DMS79 treated with DMSO at 0.1 percent for 48 hours (cell line): ENCODE results near the gene GOLGA8N.

ENCODE experiments used
- DNase-seq: peaks from one replicate; lab custom pipeline; 2025; lab: John Stamatoyannopoulos, UW

The GOLGA8N gene

DNA sequence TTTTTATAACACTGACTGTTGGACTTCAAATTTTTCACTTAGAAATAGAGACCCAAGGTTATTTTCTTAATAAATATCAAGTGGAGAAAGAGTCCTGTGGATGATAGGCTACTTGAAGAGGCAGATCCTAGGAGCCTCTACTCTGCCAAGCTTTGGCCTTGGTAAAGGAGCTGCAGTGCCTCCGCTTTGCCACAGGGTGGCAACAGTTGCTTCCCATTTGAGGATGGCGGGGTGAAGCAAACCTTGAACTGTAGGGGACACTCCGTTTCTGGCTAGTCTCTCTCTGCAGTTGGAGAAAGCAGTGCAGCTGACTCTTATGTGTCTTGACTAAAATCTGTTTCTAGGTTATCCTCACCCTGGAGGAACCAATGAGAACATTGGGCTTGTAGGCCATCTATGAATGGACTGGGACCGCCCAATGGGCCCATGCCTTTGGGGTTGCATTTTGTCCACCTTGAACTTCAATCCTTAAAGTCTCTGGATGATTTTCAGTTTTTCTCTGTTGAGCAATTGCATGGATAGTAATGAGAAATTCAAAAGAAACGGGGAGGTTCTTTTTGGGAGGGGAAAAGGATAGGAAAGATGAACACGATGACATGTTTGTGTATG, 58.1 kb downstream of the GOLGA8N start:
- peak; percentile 14 for DNase-seq

DNA sequence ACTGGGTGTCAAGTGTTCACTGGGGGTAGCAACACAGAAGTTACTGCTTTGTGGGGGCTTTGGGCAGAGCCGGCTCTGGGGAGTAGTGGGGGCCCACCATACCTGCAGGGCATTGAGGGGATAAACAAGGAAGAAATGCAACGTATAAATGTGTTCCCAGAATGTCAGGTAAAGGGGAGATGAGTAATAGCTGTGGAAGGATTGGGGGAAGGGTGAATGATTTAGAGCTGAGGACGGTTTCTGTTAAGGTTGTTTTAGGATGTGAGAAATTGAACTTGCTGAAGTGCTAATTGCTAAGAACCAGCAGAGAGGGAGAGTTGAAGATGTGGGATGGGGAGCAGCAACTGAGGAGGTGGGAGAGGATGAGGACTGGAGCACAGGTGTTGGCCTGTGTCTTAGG, 58.9 kb downstream of the GOLGA8N start:
- DNase-seq: no peak

DNA sequence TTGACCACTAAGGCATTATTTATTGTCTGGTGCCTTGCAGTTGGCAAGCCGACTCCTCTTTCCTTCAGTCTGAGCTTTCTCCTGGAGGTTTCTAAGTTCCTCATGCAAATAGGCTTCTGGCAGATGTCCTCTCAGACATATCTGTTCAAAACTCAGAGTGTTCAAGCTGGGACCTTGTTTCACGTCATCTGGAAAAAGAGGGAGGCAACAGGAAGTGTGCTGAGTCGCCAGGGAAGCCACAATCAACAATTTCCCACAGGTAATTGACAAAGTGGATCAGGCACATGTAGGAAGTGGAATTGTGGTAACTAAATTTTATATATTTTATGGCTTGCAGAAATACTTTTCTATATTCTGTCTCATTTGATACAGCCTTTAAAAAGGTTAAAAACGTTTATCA, 62.8 kb downstream of the GOLGA8N start:
- no peak for DNase-seq

DNA sequence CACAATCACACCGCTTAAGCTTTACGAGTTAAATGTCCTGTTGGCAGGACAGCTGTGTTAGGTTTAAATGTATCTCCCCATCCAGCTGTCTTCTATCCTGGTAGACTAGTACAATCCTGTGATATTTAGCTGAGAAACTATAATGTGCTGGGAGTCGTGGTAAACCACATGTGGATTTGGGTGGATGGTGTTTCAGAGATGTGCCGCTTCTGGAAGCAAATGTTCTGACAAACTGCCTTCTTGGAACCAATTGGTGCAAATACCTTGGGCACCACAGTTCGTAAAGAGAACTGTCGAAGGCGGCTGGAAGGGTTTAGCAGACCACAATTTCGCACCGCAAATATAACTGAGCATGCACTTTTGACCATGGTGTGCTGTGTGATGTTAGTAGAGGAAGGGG, 63.2 kb downstream of the GOLGA8N start:
- DNase-seq: no peak
